CD14-positive monocyte (primary cell): ENCODE data around the gene SERPINF2. TPM values are rescaled to one million over a fixed set of nuclear protein-coding genes. Genes with fewer than 3 reads are reported as not detected.
A peak's percentile ranks its signal among the peaks of the same experiment; 100 is the strongest.

Experiments
- DNase-seq, 3 donors: peaks; one replicate each; pipeline ENCODE4 v3.0.0-alpha.2; 2011 to 2022
- H2AFZ ChIP-seq: 2 replicates; pipeline ENCODE4 v1.6.0; 2012; ENCODE audit warnings: mild to moderate bottlenecking, low read depth, low read length, inconsistent platforms; ENCODE audit not compliant: insufficient read depth, poor library complexity, severe bottlenecking
- H3K27ac ChIP-seq, 2 donors: 1 replicate in 1 of 2; 2 replicates in 1 of 2; pipeline ENCODE4 v1.5.1; 2012 to 2013; ENCODE audit warnings: low read length in 2 of 2, control low read depth in 1 of 2, inconsistent platforms in 1 of 2, low read depth in 1 of 2, mild to moderate bottlenecking in 1 of 2
- H3K27me3 ChIP-seq, 2 donors: one replicate each; pipeline versions ENCODE4 v1.6.0 to v1.6.1; 2011 to 2013; ENCODE audit warnings: low read length in 2 of 2; ENCODE audit not compliant: control insufficient read depth in 2 of 2, insufficient read depth in 2 of 2
- H3K36me3 ChIP-seq, 2 donors: replicated peaks in 1 of 2; 1 replicate in 1 of 2; 2 replicates in 1 of 2; pipeline versions ENCODE4 v1.5.1 to v1.6.1; 2012 to 2013; ENCODE audit warnings: low read length in 2 of 2, control low read depth in 1 of 2, inconsistent platforms in 1 of 2, mild to moderate bottlenecking in 1 of 2; ENCODE audit not compliant: insufficient read depth in 2 of 2, control insufficient read depth in 1 of 2
- H3K4me1 ChIP-seq, 2 donors: 1 replicate in 1 of 2; 2 replicates in 1 of 2; pipeline versions ENCODE4 v1.5.1 to v1.6.1; 2012 to 2013; ENCODE audit warnings: low read length in 2 of 2, control low read depth in 1 of 2, inconsistent platforms in 1 of 2, mild to moderate bottlenecking in 1 of 2, moderate library complexity in 1 of 2; ENCODE audit not compliant: insufficient read depth in 2 of 2, control insufficient read depth in 1 of 2
- H3K4me2 ChIP-seq: replicated peaks from 2 replicates; pipeline ENCODE3; 2012; ENCODE audit warnings: low read length, moderate library complexity, mild to moderate bottlenecking; ENCODE audit not compliant: poor library complexity, severe bottlenecking; ENCODE audit errors: extremely low read depth
- H3K4me3 ChIP-seq, 3 experiments: fragments of 200-600 bp in 1 of 3; sonication (generic) in 1 of 3; replicated peaks in 1 of 3; 1 replicate in 2 of 3; 2 replicates in 1 of 3; pipeline ENCODE4 v1.5.1; 2011 to 2013; ENCODE audit warnings: low read length in 3 of 3, mild to moderate bottlenecking in 3 of 3, control low read depth in 2 of 3, low read depth in 2 of 3, inconsistent platforms in 1 of 3, moderate library complexity in 1 of 3
- H3K79me2 ChIP-seq: 2 replicates; pipeline ENCODE4 v1.6.0; 2012; ENCODE audit warnings: mild to moderate bottlenecking, control low read depth, inconsistent platforms, low read length, moderate library complexity; ENCODE audit not compliant: insufficient read depth
- H3K9ac ChIP-seq: 2 replicates; pipeline ENCODE4 v1.6.0; 2017; ENCODE audit warnings: low read length, mild to moderate bottlenecking; ENCODE audit not compliant: insufficient read depth, poor library complexity, severe bottlenecking
- H3K9me3 ChIP-seq, 2 donors: replicated peaks in 1 of 2; 1 replicate in 1 of 2; 2 replicates in 1 of 2; pipeline versions ENCODE4 v1.5.1 to v1.6.1; 2012 to 2013; ENCODE audit warnings: low read length in 2 of 2, control low read depth in 1 of 2; ENCODE audit not compliant: control insufficient read depth in 1 of 2, insufficient read depth in 1 of 2
- H4K20me1 ChIP-seq: 2 replicates; pipeline ENCODE4 v1.6.0; 2012; ENCODE audit warnings: mild to moderate bottlenecking, low read length, control low read depth, moderate library complexity; ENCODE audit not compliant: insufficient read depth
- H3K27ac Mint-ChIP-seq, 7 donors: one replicate each; pipeline ENCODE4 v1.8.0; 2020; ENCODE audit warnings: mild to moderate bottlenecking in 7 of 7, mixed read lengths in 7 of 7, moderate library complexity in 6 of 7, inconsistent platforms in 2 of 7
- H3K27me3 Mint-ChIP-seq, 3 donors: one replicate each; pipeline ENCODE4 v1.8.0; 2021 to 2022; ENCODE audit warnings: low read depth in 3 of 3, mild to moderate bottlenecking in 3 of 3, mixed read lengths in 3 of 3, moderate library complexity in 3 of 3, inconsistent platforms in 1 of 3
- H3K36me3 Mint-ChIP-seq, 2 donors: one replicate each; pipeline ENCODE4 v1.8.0; 2020; ENCODE audit warnings: mixed read lengths in 2 of 2, inconsistent platforms in 1 of 2, mild to moderate bottlenecking in 1 of 2
- H3K4me1 Mint-ChIP-seq: one replicate; pipeline ENCODE4 v1.8.0; 2020; ENCODE audit warnings: mild to moderate bottlenecking, mixed read lengths
- H3K4me3 Mint-ChIP-seq, 2 donors: one replicate each; pipeline ENCODE4 v1.8.0; 2020; ENCODE audit warnings: mild to moderate bottlenecking in 2 of 2, mixed read lengths in 2 of 2, moderate library complexity in 1 of 2
- H3K9me3 Mint-ChIP-seq, 7 donors: one replicate each; pipeline ENCODE4 v1.8.0; 2020 to 2022; ENCODE audit warnings: mixed read lengths in 7 of 7, mild to moderate bottlenecking in 6 of 7, moderate library complexity in 6 of 7, inconsistent platforms in 2 of 7
- WGBS: methylation state at CpG from one replicate; pipeline ENCODE4 v1.1.5; 2013; ENCODE audit warnings: missing lambda C conversion rate; ENCODE audit not compliant: insufficient coverage; 5-methylcytosine and 5-hydroxymethylcytosine counted together
- intact Hi-C, 2 donors: fragments of 100-400 bp; cut with micrococcal nuclease; formaldehyde crosslinking; loops; one replicate each; pipeline versions ENCODE4 v1.15.0 to v1.15.1; 2023
- polyA plus RNA-seq, 3 donors: library from polyadenylated mRNA; depleted of rRNA in 1 of 3; unstranded in 2 of 3; stranded (reverse) in 1 of 3; fragments of 300-500 nt in 2 of 3; fragments of >200 nt in 1 of 3; fragmentation: Illumina TruSeq in 2 of 3; gene quantifications; 1 replicate in 2 of 3; 2 replicates in 1 of 3; pipeline ENCODE4 v1.2.3, GENCODE V29; 2012 to 2021
- TF ChIP-seq, protein P1 (sequence below): fragments of 200-600 bp; IDR thresholded peaks from one replicate; pipeline ENCODE4 v1.8.0; 2022; ENCODE audit warnings: antibody characterized with exemption, mild to moderate bottlenecking

Gene SERPINF2
- polyA plus RNA-seq, 3 donors: 0.75 to 1.5 (median 0.79) TPM

DNA sequence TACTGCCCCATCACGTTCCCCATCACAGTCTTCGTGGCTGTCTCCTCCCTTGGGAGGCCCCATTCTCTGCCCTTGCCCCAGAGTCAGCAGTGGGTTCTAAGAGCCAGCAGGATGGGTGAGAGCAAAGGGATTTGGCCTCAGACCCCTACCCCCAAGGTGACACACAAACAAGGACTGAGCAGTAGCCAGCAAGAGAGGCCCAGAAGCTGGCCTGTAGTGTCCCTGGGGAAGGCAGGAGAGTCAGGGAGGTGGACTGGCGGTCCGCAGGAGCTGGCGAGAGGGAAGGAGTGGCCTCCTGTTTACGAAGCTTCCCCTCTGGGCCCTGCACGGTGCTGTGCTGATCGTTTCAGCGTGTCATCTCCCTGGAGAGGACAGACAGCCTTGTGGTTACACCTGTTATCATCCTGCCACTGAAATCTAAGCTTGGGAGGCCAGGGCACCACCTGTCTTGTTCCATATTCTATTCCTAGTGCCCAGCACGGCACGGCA is 9.8 kb upstream of the SERPINF2 start:
- Histone ChIP-seq H3K4me2 (no peak overlapping the region), H2AFZ (no peak overlapping the region), H3K36me3 (peaks cover 71 to 87% of the 10 kb centered on the region in 2 donors), H3K4me1 (peaks cover 0 to 19% of the 10 kb centered on the region in 2 donors), H3K79me2 (peaks cover 5% of the 10 kb centered on the region), H3K9me3 (no peaks in the 10 kb centered on the region), H3K27me3 (no peaks in the 10 kb centered on the region), H3K4me3 (no peak overlapping the region), H4K20me1 (peaks cover 67% of the 10 kb centered on the region), H3K27ac (no peak overlapping the region), H3K9ac (no peak overlapping the region)
- Mint-ChIP-seq H3K4me1 (peaks cover 25% of the 10 kb centered on the region), H3K4me3 (no peak overlapping the region), H3K9me3 (no peaks in the 10 kb centered on the region), H3K27me3 (no peaks in the 10 kb centered on the region), H3K27ac (peak overlapping the region in 2 of 7 donors; percentile 2 to 58), H3K36me3 (peaks cover 57 to 87% of the 10 kb centered on the region in 2 donors)
- DNase-seq: no peak
- TF ChIP-seq, protein P1, sequence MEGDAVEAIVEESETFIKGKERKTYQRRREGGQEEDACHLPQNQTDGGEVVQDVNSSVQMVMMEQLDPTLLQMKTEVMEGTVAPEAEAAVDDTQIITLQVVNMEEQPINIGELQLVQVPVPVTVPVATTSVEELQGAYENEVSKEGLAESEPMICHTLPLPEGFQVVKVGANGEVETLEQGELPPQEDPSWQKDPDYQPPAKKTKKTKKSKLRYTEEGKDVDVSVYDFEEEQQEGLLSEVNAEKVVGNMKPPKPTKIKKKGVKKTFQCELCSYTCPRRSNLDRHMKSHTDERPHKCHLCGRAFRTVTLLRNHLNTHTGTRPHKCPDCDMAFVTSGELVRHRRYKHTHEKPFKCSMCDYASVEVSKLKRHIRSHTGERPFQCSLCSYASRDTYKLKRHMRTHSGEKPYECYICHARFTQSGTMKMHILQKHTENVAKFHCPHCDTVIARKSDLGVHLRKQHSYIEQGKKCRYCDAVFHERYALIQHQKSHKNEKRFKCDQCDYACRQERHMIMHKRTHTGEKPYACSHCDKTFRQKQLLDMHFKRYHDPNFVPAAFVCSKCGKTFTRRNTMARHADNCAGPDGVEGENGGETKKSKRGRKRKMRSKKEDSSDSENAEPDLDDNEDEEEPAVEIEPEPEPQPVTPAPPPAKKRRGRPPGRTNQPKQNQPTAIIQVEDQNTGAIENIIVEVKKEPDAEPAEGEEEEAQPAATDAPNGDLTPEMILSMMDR: no peak
- 89% methylated on average over 10 of the region's 11 CpGs for WGBS
- intact Hi-C loops: loop anchor here in 1 of 2 donors (5.0 kb wide), 1 partner anchor 39 kb away; no protein-coding TSS in a partner anchor

DNA sequence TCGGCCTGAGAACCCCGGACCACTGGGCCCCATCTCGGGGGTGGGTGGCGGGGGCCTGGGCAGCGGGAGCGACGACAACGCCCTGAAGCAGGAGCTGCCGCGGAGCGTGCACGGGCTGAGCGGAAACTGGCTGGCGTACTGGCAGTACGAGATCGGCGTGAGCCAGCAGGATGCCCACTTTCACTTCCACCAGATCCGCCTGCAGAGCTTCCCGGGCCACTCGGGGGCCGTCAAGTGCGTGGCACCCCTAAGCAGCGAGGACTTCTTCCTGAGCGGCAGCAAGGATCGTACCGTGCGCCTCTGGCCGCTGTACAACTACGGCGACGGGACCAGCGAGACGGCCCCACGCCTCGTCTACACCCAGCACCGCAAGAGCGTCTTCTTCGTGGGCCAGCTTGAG is 8.9 kb upstream of the SERPINF2 start:
- no peaks in the 10 kb centered on the region for H3K9me3 ChIP-seq
- no peak overlapping the region for H3K4me3 ChIP-seq
- Mint-ChIP-seq H3K4me1 (peaks cover 19% of the 10 kb centered on the region), H3K9me3 (peaks cover 0 to 3% (median 0%) of the 10 kb centered on the region in 7 donors), H3K27ac (no peak overlapping the region), H3K27me3 (peaks cover 0 to 4% (median 0%) of the 10 kb centered on the region in 3 donors), H3K36me3 (peaks cover 55 to 83% of the 10 kb centered on the region in 2 donors), H3K4me3 (no peak overlapping the region)
- H3K4me1 ChIP-seq: peaks cover 0 to 22% of the 10 kb centered on the region in 2 donors
- H2AFZ ChIP-seq: no peak overlapping the region
- intact Hi-C loops: loop anchor here in 1 of 2 donors (5.0 kb wide), 1 partner anchor 39 kb away; no protein-coding TSS in a partner anchor
- H3K9ac ChIP-seq: no peak overlapping the region
- H3K36me3 ChIP-seq: peaks cover 69 to 83% of the 10 kb centered on the region in 2 donors
- H4K20me1 ChIP-seq: peaks cover 64% of the 10 kb centered on the region
- H3K79me2 ChIP-seq: no peaks in the 10 kb centered on the region
- H3K4me2 ChIP-seq: no peak overlapping the region
- no peak for DNase-seq
- no peak overlapping the region for H3K27ac ChIP-seq
- H3K27me3 ChIP-seq: no peaks in the 10 kb centered on the region
- 86% methylated on average over 37 of the region's 38 CpGs for WGBS
- TF ChIP-seq, protein P1: no peak
